K562 (cell line): ENCODE measurements around the gene HSDL1. TPM values are rescaled to one million over a fixed set of nuclear protein-coding genes. Genes with fewer than 3 reads are reported as not detected.

Source experiments
- ATAC-seq: fragments of 200-7000 bp; cut with Tn5 transposase; 3 replicates; pipeline ENCODE4 v1.9.1; 2020; ENCODE audit warnings: moderate library complexity
- BruUV-seq: library from RNA; stranded (reverse); fragments of 400-500 nt; replicated peaks from 2 replicates; lab custom pipeline; 2021; lab: Mats Ljungman, UMichigan
- CTCF ChIA-PET: fragments of 300-600 bp; formaldehyde crosslinking; extraction: SDS; loops from one replicate; lab custom pipeline; 2021; ENCODE audit warnings: low intra/inter-chr PET ratio; lab: Yijun Ruan, JAX
- POLR2A ChIA-PET: fragments of 300-600, 350-650 bp; sonication (Branson Sonifier 250); formaldehyde crosslinking; extraction: SDS; loops from one replicate; lab custom pipeline; 2021; ENCODE audit warnings: antibody characterized with exemption, inconsistent platforms; lab: Yijun Ruan, JAX
- DNase-seq, 4 experiments: peaks; one replicate each; pipeline versions ENCODE4 v3.0.0 to v3.0.0-alpha.2; 2011 to 2018; ENCODE audit warnings: low spot score in 3 of 4, mixed read lengths in 3 of 4; ENCODE audit errors: extremely low read depth in 1 of 4
- FAIRE-seq: peaks from 2 replicates; lab custom pipeline; 2011; peaks lifted over from hg19 to GRCh38; lab: Jason Lieb, UNC
- H2AFZ ChIP-seq: 2 replicates; pipeline ENCODE4 v1.6.0; 2011; ENCODE audit warnings: low read depth, low read length, control low read depth, inconsistent platforms
- H3K27ac ChIP-seq: fragments of 200-600 bp; 3 replicates; pipeline ENCODE4 v1.8.0; 2011; ENCODE audit warnings: low read depth, mild to moderate bottlenecking, control low read depth, inconsistent platforms, low read length, moderate library complexity, mixed read lengths; ENCODE audit errors: extremely low read depth
- H3K27me3 ChIP-seq, 2 experiments: fragments of 300-600 bp in 1 of 2; 2 replicates in 1 of 2; 3 replicates in 1 of 2; pipeline versions ENCODE4 v1.6.0 to v1.8.0; 2011; ENCODE audit warnings: inconsistent platforms in 2 of 2, low read length in 2 of 2, mild to moderate bottlenecking in 1 of 2, mixed read lengths in 1 of 2, moderate library complexity in 1 of 2; ENCODE audit not compliant: control insufficient read depth in 2 of 2, insufficient read depth in 2 of 2
- H3K36me3 ChIP-seq: fragments of 300-600 bp; 3 replicates; pipeline ENCODE4 v1.8.0; 2011; ENCODE audit warnings: mild to moderate bottlenecking, low read length, inconsistent platforms; ENCODE audit not compliant: control insufficient read depth, insufficient read depth
- H3K4me1 ChIP-seq, 2 experiments: fragments of 200-600 bp in 1 of 2; replicated peaks in 1 of 2; 2 replicates in 1 of 2; 3 replicates in 1 of 2; pipeline versions ENCODE4 v1.5.1 to v1.8.0; 2011; ENCODE audit warnings: inconsistent platforms in 2 of 2, low read length in 2 of 2, mild to moderate bottlenecking in 1 of 2, mixed read lengths in 1 of 2, moderate library complexity in 1 of 2; ENCODE audit not compliant: control insufficient read depth in 2 of 2, insufficient read depth in 2 of 2
- H3K4me2 ChIP-seq: 2 replicates; pipeline ENCODE4 v1.6.1; 2011; ENCODE audit warnings: low read length, control low read depth, inconsistent platforms, mixed read lengths; ENCODE audit not compliant: insufficient read depth
- H3K4me3 ChIP-seq: fragments of 200-600 bp; sonication (generic), shearing (Covaris generic); 2 replicates; pipeline ENCODE4 v1.5.1; 2016; ENCODE audit warnings: control low read depth, inconsistent platforms
- H3K79me2 ChIP-seq: fragments of 200-600 bp; 3 replicates; pipeline ENCODE4 v1.8.0; 2011; ENCODE audit warnings: low read length, inconsistent platforms; ENCODE audit not compliant: control insufficient read depth, insufficient read depth
- H3K9ac ChIP-seq, 2 experiments: 2 replicates each; pipeline versions ENCODE4 v1.6.0 to v1.6.1; 2011; ENCODE audit warnings: low read depth in 2 of 2, low read length in 2 of 2, control low read depth in 1 of 2, inconsistent platforms in 1 of 2, mild to moderate bottlenecking in 1 of 2, mixed read lengths in 1 of 2; ENCODE audit not compliant: insufficient read depth in 1 of 2
- H3K9me1 ChIP-seq: one replicate; pipeline ENCODE4 v1.6.0; 2011; ENCODE audit warnings: inconsistent platforms, mild to moderate bottlenecking, low read length, moderate library complexity; ENCODE audit not compliant: control insufficient read depth, insufficient read depth
- H3K9me3 ChIP-seq: replicated peaks from 2 replicates; pipeline ENCODE4 v1.5.1; 2011; ENCODE audit warnings: low read depth, low read length, inconsistent platforms; ENCODE audit not compliant: control insufficient read depth, insufficient read depth
- H4K20me1 ChIP-seq: replicated peaks from 2 replicates; pipeline ENCODE4 v1.6.1; 2011; ENCODE audit warnings: low read length, inconsistent platforms, mixed read lengths; ENCODE audit not compliant: control insufficient read depth, insufficient read depth
- EP300 ChIP-seq: IDR thresholded peaks from 2 replicates; pipeline ENCODE4 v1.6.1; 2012; ENCODE audit warnings: low read length, improper control_type of control experiment
- GATA2 ChIP-seq: sonication (generic); formaldehyde crosslinking; IDR thresholded peaks from 2 replicates; pipeline ENCODE4 v1.4.0; 2020; ENCODE audit warnings: mild to moderate bottlenecking, missing genetic modification reagents
- HDAC3 ChIP-seq: fragments of 450-650 bp; IDR thresholded peaks from 2 replicates; pipeline ENCODE4 v1.6.1; 2018; ENCODE audit warnings: borderline replicate concordance, mild to moderate bottlenecking, moderate library complexity; ENCODE audit not compliant: partially characterized antibody
- HES1 ChIP-seq: fragments of 450-650 bp; IDR thresholded peaks from 2 replicates; pipeline ENCODE4 v1.6.1; 2016; ENCODE audit warnings: low read depth, mild to moderate bottlenecking, moderate library complexity
- HMBOX1 ChIP-seq: sonication (generic); IDR thresholded peaks from 2 replicates; pipeline ENCODE4 v1.6.1; 2016
- HNRNPUL1 ChIP-seq: fragments of 200-400 bp; formaldehyde crosslinking; IDR thresholded peaks from 2 replicates; pipeline ENCODE4 v1.6.1; 2017; ENCODE audit warnings: low read length
- MYNN ChIP-seq, 2 experiments: sonication (generic); formaldehyde crosslinking in 1 of 2; IDR thresholded peaks; 2 replicates each; pipeline versions ENCODE4 v1.5.0 to v1.6.1; 2016 to 2020; ENCODE audit warnings: antibody characterized with exemption in 1 of 2, missing genetic modification reagents in 1 of 2
- PCBP2 ChIP-seq: fragments of 200-400 bp; formaldehyde crosslinking; IDR thresholded peaks from 2 replicates; pipeline ENCODE4 v1.6.1; 2018; ENCODE audit warnings: low read length, low read depth, mild to moderate bottlenecking, moderate library complexity; ENCODE audit not compliant: poor library complexity, severe bottlenecking
- PHTF2 ChIP-seq: fragments of 250-450 bp; sonication (Bioruptor Pico); IDR thresholded peaks from 2 replicates; pipeline ENCODE4 v1.5.0; 2021; ENCODE audit warnings: mild to moderate bottlenecking
- PURB ChIP-seq: sonication (generic); formaldehyde crosslinking; IDR thresholded peaks from 2 replicates; pipeline ENCODE4 v1.9.0; 2021; ENCODE audit warnings: low read depth, mild to moderate bottlenecking, missing genetic modification reagents
- SRSF3 ChIP-seq: fragments of 200-400 bp; formaldehyde crosslinking; IDR thresholded peaks from 2 replicates; pipeline ENCODE4 v1.6.1; 2016; ENCODE audit warnings: mild to moderate bottlenecking, low read length, moderate library complexity; ENCODE audit not compliant: insufficient read depth
- USF2 ChIP-seq: sonication (generic); formaldehyde crosslinking; IDR thresholded peaks from 2 replicates; pipeline ENCODE4 v1.5.0; 2020; ENCODE audit warnings: missing genetic modification reagents
- XRCC5 ChIP-seq: fragments of 200-400 bp; formaldehyde crosslinking; IDR thresholded peaks from 2 replicates; pipeline ENCODE4 v1.6.1; 2017; ENCODE audit warnings: low read depth, mild to moderate bottlenecking, low read length
- ZNF609 ChIP-seq: sonication (generic); formaldehyde crosslinking; IDR thresholded peaks from 2 replicates; pipeline ENCODE4 v1.8.1; 2023; ENCODE audit warnings: missing genetic modification reagents, mild to moderate bottlenecking, borderline replicate concordance
- WGBS: fragments of 100-300 bp; shearing (Covaris generic); methylation state at CpG from one replicate; pipeline ENCODE4 v1.1.6; 2016; ENCODE audit warnings: low coverage, mixed read lengths; ENCODE audit not compliant: insufficient coverage; ENCODE audit errors: missing lambda C conversion rate; 5-methylcytosine and 5-hydroxymethylcytosine counted together
- in situ Hi-C: fragments of 300-500 bp; cut with MboI; formaldehyde crosslinking; loops from 4 replicates; pipeline ENCODE4 v1.15.0; 2018; ENCODE audit warnings: inconsistent platforms, mixed read lengths
- intact Hi-C: fragments of 100-400 bp; cut with micrococcal nuclease; formaldehyde crosslinking; loops from 2 replicates; pipeline ENCODE4 v1.14.2; 2022
- polyA plus RNA-seq, 8 experiments: library from polyadenylated mRNA; depleted of rRNA in 4 of 8; stranded (reverse) in 5 of 8; unstranded in 3 of 8; fragments of >200 nt; fragmentation: Nextera tagmentation in 2 of 8; fragmentation: Illumina TruSeq in 1 of 8; extraction: Ambion mirVana in 2 of 8; extraction: Trizol in 1 of 8; gene quantifications; 2 replicates each; pipeline versions ENCODE4 v1.2.1 to v1.2.3, GENCODE V29; 2011 to 2014; ENCODE audit warnings: inconsistent platforms in 1 of 8, missing spikeins in 1 of 8
- total RNA-seq, 7 experiments: library from RNA; depleted of rRNA in 6 of 7; stranded (reverse); fragments of >200 nt in 6 of 7; fragmentation: Illumina TruSeq in 2 of 7; extraction: Trizol in 2 of 7; gene quantifications; 2 replicates each; pipeline versions ENCODE4 v1.2.1 to v1.2.3, GENCODE V29; 2011 to 2021; ENCODE audit warnings: low replicate concordance in 1 of 7

Gene HSDL1
- total and polyA plus RNA-seq, 9 of the 15 experiments (the other 6 are each of a cell fraction or from before 2014, with no cell fraction given): 14.8 to 41.2 (median 27.7) TPM

- no TSS peak for BruUV-seq
- intact Hi-C loops: loop anchor here (10.0 kb wide), 1 partner anchor 405 kb away; no protein-coding TSS in a partner anchor
- Histone ChIP-seq H3K4me1 (no peaks in the 10 kb centered on the region), H3K79me2 (no peaks in the 10 kb centered on the region), H3K9me1 (no peaks in the 10 kb centered on the region), H3K27ac (no peak overlapping the region), H3K36me3 (peaks cover 87% of the 10 kb centered on the region), H3K27me3 (no peaks in the 10 kb centered on the region), H3K9ac (no peak overlapping the region), H4K20me1 (no peaks in the 10 kb centered on the region), H3K4me3 (no peak overlapping the region), H3K4me2 (no peak overlapping the region), H2AFZ (no peak overlapping the region), H3K9me3 (no peaks in the 10 kb centered on the region)
- DNase-seq (no peak), FAIRE-seq (no peak), ATAC-seq (no peak)
- ChIA-PET CTCF (no interaction called here), POLR2A (interaction anchor here (0.5 to 1.2 kb wide), 6 partner anchors 12 to 435 kb away, joined by 3 to 5 read pairs (median 3); partner anchors contain the start of gene MBTPS1)
- TF ChIP-seq EP300 (no peak), GATA2 (CRISPR knock-in tag) (no peak), MYNN (IDR thresholded peaks at IDR 0.05) (no peak), MYNN (CRISPR knock-in tag; IDR thresholded peaks at IDR 0.05) (no peak), HMBOX1 (no peak), PHTF2 (CRISPR knock-in tag) (no peak), PURB (CRISPR knock-in tag) (no peak), HES1 (no peak), XRCC5 (no peak), HDAC3 (no peak), SRSF3 (no peak), PCBP2 (no peak), HNRNPUL1 (no peak), USF2 (CRISPR knock-in tag) (no peak), ZNF609 (CRISPR knock-in tag) (no peak)
- WGBS: 91% methylated on average over 6 of the region's 6 CpGs
- in situ Hi-C loops: loop anchor here (5.0 kb wide), 1 partner anchor 88 kb away; no protein-coding TSS in a partner anchor
Measured at GRCh38 chr16:84079664-84080063, 65.3 kb downstream of the HSDL1 start.
